GM18499 (cell line): ENCODE data around the gene WNT7A.

Source experiments
- ATAC-seq: cut with Tn5 transposase; IDR thresholded peaks from one replicate; pipeline ENCODE4 v1.9.1; 2021; ENCODE audit warnings: moderate number of reproducible peaks; ENCODE audit not compliant: insufficient read depth, unreplicated experiment

The WNT7A gene

DNA sequence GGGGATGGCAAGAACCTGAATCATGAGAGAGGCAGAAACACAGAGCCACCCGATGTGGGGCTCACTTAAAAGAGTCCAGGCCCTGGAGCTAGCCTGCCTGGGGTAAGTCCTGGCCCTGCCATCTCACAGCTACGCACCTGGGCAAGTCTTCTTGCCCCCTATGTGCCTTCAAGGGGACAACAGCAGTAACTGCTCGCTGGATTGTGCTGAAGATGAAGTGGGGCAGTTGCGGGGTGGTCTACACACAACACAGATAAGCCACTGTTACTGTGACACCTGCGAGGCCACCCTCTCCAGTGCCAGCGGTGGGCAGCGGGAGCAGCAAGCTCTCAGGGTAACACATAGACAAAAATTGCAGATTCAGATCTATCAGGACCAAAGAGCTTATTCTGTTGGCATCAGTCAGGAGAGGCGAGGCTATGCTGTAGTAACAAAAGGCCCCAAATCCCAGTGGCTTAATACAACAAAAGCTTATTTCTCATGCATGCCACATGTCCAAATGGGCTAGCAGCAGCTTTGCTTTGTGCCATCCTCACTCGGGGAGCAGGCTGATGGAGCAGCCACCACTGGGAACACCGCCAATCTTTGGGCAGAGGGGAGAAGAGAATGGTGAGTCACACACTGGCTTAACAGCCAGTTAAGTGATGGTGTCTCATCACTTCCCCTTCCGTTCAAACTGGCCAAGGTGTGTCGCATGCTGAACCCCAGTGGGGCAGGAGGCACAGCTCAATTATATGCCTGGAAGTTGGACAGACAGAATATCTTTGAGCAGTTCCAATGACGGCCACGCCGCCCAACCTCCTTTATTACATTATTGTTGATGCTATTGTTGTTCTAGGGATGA lies 78.3 kb downstream of the WNT7A start:
- ATAC-seq, result no peak

DNA sequence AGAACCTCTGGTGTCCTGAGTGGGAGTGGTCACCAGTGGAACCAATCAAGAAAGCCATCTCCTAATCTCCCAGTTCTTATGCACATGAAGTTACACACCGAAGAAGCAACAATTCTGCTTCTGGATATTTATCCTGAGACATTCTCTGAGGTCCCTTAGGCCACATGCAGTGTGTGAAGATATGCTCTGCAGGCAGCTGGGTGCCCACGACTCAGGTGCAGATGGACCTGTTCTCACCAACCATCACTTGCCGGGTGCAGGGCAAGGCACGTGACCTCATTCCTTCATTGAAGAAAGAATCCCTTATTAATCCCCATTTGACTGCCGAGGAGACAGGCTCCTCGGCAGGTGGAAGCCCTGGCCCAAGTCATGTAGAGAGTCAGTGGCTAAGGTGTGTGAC lies 79.8 kb downstream of the WNT7A start:
- no peak for ATAC-seq

DNA sequence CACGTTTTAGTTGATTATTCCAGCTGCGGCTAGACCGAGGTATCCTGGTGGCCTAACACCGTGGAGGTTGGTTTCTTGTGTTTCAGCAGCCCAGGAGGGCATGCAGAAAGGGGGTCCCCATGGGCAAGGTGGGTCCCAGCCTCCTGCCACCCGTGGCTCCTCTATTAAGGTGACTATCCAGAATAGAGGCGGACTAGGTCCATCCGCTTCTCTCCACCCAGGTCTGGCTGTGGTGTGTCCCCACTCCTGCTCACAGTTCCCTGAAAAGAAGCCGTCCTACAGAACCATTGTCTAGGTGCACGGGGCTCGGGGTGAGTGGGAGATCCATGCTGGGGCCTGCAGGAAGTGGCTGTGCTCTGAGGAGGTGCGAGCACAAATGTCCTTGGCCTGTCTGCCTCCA lies 81.5 kb downstream of the WNT7A start:
- ATAC-seq, result no peak

DNA sequence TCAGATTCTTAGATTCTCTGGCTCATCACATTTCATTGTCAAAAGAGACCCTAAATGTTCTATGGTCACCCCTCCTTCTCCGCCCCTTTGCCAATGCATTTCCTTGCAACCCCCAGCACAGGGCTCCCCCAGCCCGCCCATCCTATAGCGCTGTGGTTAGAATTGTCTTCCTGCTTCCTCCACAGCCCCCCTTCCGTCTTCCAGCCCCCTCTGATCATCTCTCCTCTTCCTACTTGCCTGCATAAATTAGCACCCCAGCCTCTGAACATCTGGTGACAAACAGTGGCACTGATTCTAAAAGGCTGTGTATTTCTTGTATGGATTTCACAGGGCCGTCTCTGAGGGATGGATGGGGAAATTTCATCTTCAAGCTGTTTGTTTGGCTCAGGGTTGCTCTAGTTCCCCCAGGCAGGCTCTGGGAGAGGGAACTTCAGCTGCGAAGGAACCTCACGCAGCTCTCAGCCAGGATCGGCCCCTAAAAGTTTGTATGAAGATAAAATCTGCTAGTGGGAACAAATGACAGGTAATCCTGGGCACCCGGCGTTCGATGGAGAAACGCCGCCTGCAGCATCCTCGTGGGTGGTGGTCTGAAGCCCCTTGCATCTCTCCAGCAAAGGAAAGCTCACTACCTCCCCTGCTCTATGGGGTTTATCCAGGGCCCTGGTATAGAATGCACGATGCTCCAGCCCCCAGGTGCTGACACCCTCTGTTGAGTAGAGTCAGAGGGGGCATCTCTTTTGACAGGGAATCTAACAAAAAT lies 83.0 kb downstream of the WNT7A start:
- ATAC-seq, result no peak

DNA sequence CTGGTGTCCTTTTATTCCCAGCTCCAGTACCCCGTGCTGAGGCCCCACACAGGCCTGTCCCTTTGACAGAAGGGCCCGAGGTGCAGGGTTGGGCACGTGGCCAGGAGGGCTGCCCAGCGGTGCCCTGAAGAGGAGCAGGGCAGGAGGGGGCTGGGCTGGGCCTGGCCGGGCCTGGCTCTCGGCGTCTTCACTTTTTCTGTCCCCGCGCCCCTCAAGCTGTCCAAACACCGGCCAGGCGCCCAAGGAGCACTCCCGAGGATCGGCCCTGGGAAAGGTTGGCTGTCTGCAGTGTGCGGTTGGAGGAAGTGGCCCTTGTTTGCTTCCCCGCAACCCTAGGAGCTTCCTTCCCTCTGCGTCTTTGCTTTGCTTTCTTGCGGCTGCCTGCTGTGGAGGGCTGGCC lies 84.1 kb downstream of the WNT7A start:
- no peak for ATAC-seq

DNA sequence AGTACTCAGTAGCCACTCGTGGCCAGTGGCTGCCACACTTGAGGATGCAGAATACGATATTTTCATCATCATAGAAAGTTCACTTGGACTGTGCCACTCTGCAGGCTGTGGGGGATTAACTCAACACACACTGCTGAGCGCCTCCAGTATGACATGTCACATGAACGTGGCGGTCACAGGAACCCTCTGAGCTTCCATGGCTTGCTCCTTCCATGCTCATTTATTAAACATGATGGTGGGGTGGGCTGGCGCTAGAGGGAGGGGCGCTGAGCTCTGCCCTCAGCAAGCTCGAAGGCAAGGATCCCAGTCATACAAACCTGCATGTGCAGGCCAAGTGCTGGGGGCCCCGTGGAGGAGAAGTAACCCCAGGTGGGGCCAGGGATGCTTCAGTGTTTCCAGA lies 85.5 kb downstream of the WNT7A start:
- ATAC-seq, result no peak

DNA sequence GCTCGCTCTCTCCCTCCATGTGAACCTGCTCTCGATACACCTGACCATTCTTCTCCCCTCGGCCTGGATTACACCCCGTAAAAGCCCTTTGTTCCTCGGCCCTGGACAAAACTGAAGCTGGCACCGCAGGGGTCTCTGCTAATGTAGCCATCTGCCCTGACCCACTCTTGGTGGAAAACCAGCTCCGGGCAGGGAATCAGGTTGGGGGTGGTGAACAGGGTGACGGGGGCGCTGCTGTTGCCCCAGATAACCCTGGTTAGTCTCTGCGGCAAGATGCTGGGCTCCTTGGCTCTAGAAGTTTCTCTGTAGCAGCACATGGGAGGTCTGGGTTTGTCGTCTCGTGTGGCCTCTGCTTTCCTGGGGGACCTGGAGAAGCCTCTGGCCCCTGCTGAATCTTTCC lies 86.4 kb downstream of the WNT7A start:
- ATAC-seq, result no peak

DNA sequence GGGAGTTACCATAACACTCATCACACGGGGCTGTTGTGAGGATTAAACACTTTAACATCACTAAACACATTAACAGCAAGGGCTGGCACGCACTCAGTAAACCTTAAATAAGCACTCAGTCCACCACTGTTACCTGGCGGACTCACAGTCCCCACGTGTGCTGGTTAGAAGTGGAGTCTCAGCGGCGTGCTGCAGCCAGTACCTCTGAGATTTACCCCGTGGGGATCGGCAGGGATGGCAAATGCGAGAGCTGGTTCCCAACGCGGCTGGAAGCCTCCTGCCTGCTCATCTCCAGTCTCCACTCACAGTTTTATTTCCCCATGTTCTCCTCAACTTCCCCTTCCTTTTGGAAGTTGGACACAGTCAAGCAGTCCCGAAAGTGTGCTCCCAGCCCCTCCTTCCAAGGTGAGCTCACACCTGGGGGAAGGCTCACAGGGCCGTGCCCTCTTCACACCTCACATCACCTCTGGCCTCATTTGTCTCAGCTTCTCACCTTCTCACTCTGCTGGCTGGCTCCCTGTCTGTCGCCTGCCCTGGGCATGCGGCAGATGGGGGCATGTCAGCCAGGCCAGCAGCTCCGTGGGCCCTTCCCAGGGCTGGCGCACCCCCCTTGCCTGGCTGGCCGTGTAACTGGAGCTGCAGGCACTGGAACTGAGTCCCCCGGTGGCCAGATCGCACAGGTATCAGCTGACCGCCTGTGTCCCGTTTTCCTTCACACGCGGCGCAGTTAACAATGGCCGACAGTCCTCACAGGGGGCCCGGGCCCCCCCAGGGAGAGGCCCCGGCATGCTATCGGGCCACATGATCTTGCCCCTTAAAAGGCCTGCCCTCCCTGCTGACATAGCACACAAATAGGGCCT lies 87.1 kb downstream of the WNT7A start:
- no peak for ATAC-seq

DNA sequence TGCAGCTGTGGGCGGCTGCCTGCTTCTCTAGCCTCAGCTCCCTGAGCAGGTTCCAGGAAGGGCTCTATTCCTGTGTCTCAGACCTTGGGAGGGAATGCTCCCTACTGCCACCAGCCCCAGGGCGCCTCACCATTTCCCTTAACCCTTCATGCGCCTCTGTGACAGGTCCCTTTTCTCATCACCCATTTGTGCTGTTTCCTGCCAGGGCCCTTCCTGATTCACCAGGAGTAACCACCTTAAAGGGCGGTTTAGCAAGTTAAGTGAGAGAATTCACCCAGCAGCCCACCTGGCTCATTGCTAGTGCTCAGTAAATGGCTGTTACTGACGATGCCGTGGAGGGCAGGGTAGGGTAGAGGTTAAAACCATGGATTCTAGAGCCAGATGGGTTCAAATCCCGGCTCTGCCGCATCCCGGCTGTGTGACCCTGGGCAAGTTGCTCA lies 87.8 kb downstream of the WNT7A start:
- no peak for ATAC-seq

DNA sequence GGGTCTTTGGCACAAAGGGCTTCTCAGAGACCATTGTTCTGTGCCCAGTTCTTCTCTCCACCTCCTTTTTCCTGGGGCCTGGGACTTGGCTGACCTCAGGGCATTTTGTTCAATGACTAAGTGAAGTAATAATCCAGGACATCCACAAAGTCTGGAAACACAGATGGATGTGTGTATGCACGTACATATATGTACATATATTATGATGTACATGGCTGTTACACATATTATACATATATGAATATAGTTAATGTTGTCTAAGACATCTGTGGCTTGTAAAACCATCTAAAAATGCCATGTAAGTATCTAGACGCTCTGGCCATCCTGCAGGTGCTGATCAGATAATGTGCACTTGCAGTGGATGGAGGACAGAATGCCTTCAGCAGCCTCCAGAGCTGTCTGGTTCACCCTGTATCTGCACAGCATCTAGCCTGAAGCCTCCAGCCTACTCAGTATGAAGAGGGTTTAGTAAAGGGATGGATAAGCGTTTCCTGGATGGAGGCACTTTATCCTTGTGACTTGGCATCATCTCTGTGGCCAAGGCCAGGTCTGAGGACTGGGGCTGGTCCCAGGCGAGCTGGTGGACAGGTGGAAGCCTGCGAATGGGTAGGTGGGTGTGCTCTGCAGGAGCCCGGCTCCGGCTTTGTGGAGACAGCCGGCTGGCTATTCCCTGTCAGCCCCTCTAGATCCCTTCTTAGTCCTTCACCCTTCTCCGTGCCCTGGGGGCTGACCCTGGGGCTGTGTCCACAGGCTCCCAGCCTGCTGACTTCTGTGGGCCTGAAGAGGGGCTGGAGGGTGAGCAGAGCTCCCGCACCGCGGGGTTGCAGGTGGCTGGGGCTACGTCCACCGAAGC lies 88.4 kb downstream of the WNT7A start:
- no peak for ATAC-seq

DNA sequence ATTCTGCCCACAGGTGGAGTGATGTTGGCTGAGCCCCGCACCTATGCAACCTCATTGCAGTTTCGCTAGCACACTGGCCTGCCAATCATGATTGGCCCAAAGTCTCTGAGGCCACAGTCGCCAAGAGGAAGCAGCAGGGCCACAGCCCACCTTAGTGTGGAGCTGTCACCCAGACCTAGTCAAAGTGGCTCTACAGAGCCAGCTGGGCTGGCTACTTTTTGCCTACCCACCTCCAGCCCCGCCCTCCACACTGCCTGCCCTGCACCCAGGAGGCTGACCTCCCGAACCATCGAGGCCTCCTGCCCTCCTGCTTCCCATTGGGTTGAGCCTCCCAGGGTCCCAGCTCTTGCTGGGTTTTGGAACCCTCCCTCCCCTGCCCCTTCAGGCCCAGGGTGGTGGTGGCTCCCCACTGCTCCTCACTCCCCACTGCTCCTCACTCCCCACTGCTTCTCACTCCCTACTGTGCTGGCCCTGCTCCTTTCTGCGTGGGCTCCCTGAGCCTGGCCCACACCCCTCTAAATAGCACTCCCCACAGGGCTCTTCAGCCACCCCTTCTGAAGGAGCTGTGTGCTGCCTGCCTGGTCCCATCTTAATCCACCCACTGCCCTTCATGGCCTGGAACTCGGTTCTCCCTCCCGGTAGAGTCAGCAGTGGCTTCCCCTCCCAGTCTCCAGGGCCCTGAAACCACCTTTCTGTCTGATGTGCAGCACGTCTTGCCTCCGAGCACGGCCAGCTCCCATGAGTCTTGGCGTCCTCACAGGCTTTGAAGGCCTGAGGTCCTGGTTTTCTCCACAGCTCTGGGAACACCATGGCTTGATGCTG lies 89.3 kb downstream of the WNT7A start:
- no peak for ATAC-seq

DNA sequence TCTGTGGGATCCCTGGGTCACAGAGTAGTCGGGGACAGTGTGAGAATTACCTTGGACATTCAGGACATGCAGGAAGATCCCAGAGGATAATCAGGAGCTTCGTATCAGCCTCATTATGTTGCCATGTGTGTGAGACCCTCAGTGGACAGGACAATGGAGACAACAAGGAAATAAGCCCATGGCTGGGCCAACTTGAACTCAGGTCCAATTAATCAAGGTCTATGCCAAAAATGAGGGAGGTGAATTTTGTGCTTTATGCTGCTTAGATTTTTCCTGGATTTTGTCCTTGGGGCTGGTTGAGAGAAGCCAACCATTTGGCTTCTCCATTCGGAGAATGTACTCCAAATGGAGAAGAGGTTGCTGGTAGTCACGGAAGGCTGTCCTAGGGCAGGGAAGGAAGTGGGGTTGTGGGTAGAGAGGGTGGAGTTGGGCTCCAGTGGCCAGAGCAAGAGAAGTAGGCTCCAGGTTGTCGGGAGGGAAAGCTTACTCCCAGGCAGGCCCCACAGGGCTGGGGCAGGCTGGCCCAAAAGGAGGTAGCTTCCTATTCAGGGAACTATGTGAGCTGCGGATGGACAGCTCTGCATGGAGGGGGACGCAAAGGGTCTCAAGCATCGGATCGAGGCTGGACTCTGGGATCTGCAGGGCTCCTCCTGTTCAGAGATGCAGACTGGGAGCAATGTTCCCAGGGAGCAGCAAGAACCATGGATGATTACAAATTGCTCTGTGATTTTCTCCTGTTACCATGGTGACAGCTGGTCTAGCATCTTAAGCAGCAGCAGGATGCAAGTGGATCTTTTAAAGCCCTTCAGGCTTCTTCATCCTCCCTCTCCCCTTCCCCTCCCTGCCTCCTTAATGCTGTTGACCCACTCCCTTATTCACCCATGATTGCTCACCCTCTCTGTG lies 91.1 kb downstream of the WNT7A start:
- ATAC-seq, result no peak

DNA sequence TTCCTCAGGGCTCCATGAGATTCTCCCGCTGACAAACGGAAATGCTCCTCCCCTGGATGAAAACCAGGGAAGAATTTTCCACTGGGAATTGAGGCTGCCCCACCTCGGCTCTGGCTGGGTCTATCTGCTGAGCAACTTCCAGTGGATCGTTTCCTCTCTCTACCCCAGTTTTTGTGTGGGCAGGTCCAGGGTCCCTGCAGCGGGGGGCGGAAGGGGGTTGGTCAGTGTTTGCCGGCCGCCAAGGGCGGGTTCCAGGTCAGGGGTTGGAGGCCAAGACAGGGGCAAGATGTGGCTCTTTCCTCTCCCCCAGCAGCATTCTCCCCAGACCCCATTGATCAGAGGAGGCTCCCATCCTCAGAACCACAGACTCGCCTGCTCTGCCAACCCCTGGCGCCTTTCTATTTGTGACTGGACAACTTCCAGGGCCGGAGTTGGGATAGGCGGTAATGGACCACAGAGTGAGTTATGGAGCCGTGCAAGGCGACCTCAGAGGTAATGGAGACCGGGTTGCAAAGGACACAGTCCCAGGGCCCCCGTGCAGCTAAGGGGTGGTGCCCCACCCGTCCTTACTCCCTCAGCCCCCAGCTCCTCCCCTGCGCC lies 92.2 kb downstream of the WNT7A start:
- no peak for ATAC-seq

DNA sequence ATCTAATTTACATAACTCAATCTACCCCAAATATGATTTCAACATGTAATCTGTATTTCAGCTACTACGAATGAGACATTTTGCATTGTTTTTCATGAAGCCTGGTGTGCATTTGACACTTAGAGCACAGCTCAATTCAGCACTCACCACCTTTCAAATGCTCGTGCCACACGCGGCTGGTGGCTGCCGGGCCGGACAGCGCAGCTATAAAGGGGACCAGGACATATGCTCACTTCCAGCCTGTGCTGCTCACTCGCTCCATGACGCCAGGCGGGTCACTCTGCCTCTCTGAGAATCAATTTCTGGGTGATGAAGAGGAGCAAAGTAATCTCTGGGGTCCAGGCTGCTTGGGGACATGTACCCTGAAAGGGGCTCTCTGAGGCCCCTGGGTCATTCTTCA lies 93.1 kb downstream of the WNT7A start:
- no peak for ATAC-seq

DNA sequence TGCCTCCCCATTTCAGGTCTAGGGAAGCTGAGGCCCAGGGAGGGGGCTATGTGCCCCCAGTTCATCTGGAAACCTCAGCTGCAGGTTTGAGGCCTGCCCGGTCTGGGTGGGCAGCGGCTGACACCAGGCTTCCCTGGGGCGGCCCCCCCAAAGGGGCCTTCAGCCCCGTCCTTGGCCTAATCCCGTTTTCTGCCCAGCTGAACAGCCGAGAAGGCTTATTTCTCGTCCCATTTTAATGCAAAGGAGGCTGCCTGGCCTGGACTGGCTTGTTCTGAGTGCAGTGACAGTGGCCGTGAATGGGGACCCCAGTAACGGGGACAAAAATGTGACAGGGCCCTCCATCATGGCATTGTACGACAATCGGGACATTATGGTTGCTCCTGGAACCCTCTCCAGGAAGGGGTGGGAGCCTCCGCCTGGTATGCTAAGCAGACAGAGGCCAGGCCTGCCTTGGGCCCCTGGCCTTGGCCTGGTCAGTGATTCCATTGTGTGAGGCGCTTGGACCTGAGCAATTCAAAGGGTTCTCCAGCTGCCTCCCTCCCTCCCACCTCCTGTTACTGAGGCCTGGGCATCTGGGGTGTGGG lies 93.9 kb downstream of the WNT7A start:
- ATAC-seq, result no peak

DNA sequence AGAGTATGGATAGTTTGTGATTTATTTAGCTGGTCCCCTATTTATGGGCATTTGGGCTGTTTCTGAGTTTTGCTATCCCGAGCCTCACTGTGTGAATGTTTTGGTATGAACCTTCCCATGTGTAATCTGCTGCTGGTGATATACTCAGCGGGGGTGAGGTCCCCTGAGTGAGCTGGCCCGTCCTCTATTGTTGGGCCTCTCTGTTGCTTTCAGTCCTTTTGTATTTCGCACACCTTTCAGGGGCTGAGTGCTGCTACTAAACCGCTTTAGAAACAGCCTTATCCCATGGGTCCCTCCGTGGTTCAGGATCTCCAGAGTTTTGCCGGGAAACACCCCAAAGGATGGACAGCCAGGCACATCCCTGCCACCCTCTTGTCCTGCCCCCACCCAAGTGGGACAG lies 94.5 kb downstream of the WNT7A start:
- no peak for ATAC-seq

DNA sequence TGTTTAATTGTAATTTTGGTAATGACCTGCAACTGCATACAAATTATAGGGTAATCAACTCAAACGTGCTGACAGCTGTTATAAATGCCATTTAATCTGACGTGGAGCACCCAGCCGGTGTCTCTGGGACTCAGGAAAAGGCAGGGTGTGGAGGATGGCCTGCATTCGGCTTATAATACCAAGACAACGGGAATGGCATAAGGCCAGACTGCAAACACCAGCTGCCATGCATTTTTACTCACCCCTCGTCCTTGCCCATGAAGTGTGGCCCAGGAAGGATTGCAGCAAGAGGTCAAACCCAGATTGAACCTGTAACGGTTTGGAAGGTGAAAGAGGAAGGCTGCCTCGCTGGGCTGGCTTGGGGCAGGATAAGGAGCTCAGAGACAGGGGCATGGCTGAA lies 96.4 kb downstream of the WNT7A start:
- ATAC-seq, result no peak
